AG04449 (cell line): ENCODE data around the gene ROM1.

ENCODE experiments used
- CTCF ChIA-PET: fragments of 350-600 bp; formaldehyde crosslinking; extraction: SDS; loops from one replicate; lab custom pipeline; 2021; ENCODE audit warnings: antibody characterized with exemption; lab: Yijun Ruan, JAX
- POLR2A ChIA-PET: fragments of 400-600, 350-600 bp; formaldehyde crosslinking; extraction: SDS; loops from one replicate; lab custom pipeline; 2020; ENCODE audit warnings: antibody characterized with exemption, inconsistent platforms; lab: Yijun Ruan, JAX
- DNase-seq: peaks from one replicate; pipeline ENCODE4 v3.0.0-alpha.2; 2010; ENCODE audit warnings: low read depth, low spot score
- H3K4me3 ChIP-seq: 2 replicates; pipeline ENCODE4 v1.5.1; 2011; ENCODE audit warnings: low read depth, mild to moderate bottlenecking, control low read depth, low read length
- CTCF ChIP-seq: IDR thresholded peaks from one replicate; pipeline ENCODE4 v1.5.1; 2011; ENCODE audit warnings: mild to moderate bottlenecking, moderate library complexity, low read length, control low read depth, inconsistent platforms; ENCODE audit not compliant: insufficient read depth; ENCODE audit errors: missing control alignments

The ROM1 gene

GRCh38 chr11:62572431-62572830, 40.6 kb upstream of the ROM1 start:
- ChIA-PET CTCF (interaction anchor here (0.7 to 4.7 kb wide), 9 partner anchors 13 to 177 kb away, joined by 3 to 61 read pairs (median 6); partner anchors contain the start of gene TUT1), POLR2A (interaction anchor here (1.5 to 1.9 kb wide), 2 partner anchors 8 to 12 kb away, joined by 4 to 10 read pairs; no protein-coding TSS in a partner anchor)
- peak overlapping the region; percentile 97 for H3K4me3 ChIP-seq
- no peak for DNase-seq
- no peak for TF ChIP-seq CTCF

- ChIA-PET POLR2A (interaction anchor here (0.7 to 2.4 kb wide), 25 partner anchors 9 to 268 kb away, joined by 3 to 65 read pairs (median 5); partner anchors contain the start of genes AHNAK, C11orf98, CSKMT and LBHD1), CTCF (interaction anchor here (0.7 to 4.7 kb wide), 14 partner anchors 12 to 178 kb away, joined by 3 to 61 read pairs (median 4); partner anchors contain the start of gene TUT1)
- no peak for DNase-seq
- TF ChIP-seq CTCF: no peak
- peak overlapping the region; percentile 97 for H3K4me3 ChIP-seq
Measured at GRCh38 chr11:62573006-62573591, 40.0 kb upstream of the ROM1 start.

GRCh38 chr11:62573592-62574362, 39.3 kb upstream of the ROM1 start, which contains the start of gene EEF1G:
EEF1G (minus strand) TSS chr11:62573891; CDS start chr11:62573842, 49 bp downstream.
- POLR2A ChIA-PET: interaction anchor here (0.6 to 2.4 kb wide), 28 partner anchors 9 to 280 kb away, joined by 3 to 65 read pairs (median 5); partner anchors contain the start of genes AHNAK, C11orf98, CSKMT and LBHD1
- H3K4me3 ChIP-seq: peak within 1 kb of the TSS; percentile 97
- DNase-seq: peak; percentile 99
- no peak for TF ChIP-seq CTCF
- CTCF ChIA-PET: interaction anchor here (0.8 to 2.1 kb wide), 10 partner anchors 8 to 178 kb away, joined by 3 to 15 read pairs (median 4); no protein-coding TSS in a partner anchor

DNA sequence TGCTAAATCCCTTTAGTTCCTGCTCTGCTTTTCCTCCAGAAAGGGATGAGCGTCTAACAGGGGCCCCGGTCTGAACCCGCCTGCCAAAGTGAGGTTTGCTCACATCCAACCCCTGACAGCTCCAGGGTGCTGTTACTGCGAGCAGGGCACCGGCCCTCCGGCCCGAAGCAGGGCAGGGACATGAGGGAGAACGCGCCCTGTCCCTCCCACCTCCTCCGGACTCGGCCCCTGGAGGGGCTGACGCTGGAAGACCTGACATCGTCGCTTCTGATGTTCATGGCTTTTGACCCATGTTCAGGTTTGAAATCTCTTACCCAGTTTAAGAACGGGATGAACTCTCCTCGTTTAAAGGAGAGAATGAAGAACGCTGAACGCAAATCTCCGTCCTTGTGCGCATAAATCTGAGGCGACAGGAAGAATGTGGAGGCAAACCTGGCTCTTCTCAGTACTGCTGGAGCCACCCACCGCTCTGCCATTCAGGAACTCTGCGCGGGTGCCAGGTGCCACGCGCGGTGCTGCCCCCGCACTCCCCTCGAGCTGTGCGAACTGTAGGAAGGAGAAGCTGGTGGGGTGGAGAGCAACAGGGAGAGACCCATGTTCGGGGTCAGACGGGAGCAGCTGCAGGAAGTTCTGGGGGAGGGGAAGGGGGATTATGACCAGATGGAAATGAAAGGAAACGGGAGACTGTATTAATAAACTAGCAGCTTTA, 38.5 kb upstream of the ROM1 start:
- no peak for TF ChIP-seq CTCF
- CTCF ChIA-PET: interaction anchor here (0.7 to 2.1 kb wide), 15 partner anchors 9 to 179 kb away, joined by 3 to 15 read pairs (median 4); partner anchors contain the start of genes LBHD1 and UQCC3
- no peak for DNase-seq
- peak overlapping the region; percentile 81 for H3K4me3 ChIP-seq
- POLR2A ChIA-PET: interaction anchor here (0.6 to 2.4 kb wide), 28 partner anchors 8 to 279 kb away, joined by 3 to 65 read pairs (median 5); partner anchors contain the start of genes AHNAK, C11orf98, CSKMT and GANAB

- no peak for TF ChIP-seq CTCF
- DNase-seq: no peak
- ChIA-PET POLR2A (interaction anchor here (0.9 to 2.4 kb wide), 6 partner anchors 17 to 174 kb away, joined by 3 to 65 read pairs (median 14); partner anchors contain the start of genes AHNAK, C11orf98, CSKMT and GANAB), CTCF (interaction anchor here (0.7 to 2.1 kb wide), 7 partner anchors 9 to 151 kb away, joined by 3 to 15 read pairs (median 5); partner anchors contain the start of genes LBHD1 and UQCC3)
- H3K4me3 ChIP-seq: peak overlapping the region; percentile 81
Measured at GRCh38 chr11:62575156-62575555, 37.9 kb upstream of the ROM1 start.
